GM12878 (cell line): ENCODE measurements around the gene ENSA. TPM values are rescaled to one million over a fixed set of nuclear protein-coding genes. Genes with fewer than 3 reads are reported as not detected.

Source experiments
- CHD4 ChIP-seq: fragments of 200-600 bp; sonication (generic); IDR thresholded peaks from 2 replicates; pipeline ENCODE4 v1.6.1; 2016; ENCODE audit warnings: mild to moderate bottlenecking
- DPF2 ChIP-seq: fragments of 450-650 bp; IDR thresholded peaks from 2 replicates; pipeline ENCODE4 v1.6.1; 2017; ENCODE audit warnings: mild to moderate bottlenecking
- HCFC1 ChIP-seq: fragments of 150-350 bp; IDR thresholded peaks from 2 replicates; pipeline ENCODE4 v1.6.1; 2014; ENCODE audit warnings: low read length
- HDGF ChIP-seq: fragments of 450-650 bp; IDR thresholded peaks from 2 replicates; pipeline ENCODE4 v1.6.1; 2016; ENCODE audit warnings: antibody characterized with exemption
- MEF2A ChIP-seq: IDR thresholded peaks from 2 replicates; pipeline ENCODE4 v1.6.1; 2011; ENCODE audit warnings: low read depth, mild to moderate bottlenecking, low read length, moderate library complexity; ENCODE audit not compliant: insufficient read depth
- MTA2 ChIP-seq: fragments of 450-650 bp; IDR thresholded peaks from 2 replicates; pipeline ENCODE4 v1.6.1; 2016; ENCODE audit warnings: low read depth, mild to moderate bottlenecking, moderate library complexity
- NBN ChIP-seq: fragments of 450-650 bp; IDR thresholded peaks from 2 replicates; pipeline ENCODE4 v1.6.1; 2016
- NFIC ChIP-seq: IDR thresholded peaks from 2 replicates; pipeline ENCODE4 v1.6.1; 2012; ENCODE audit warnings: low read depth, mild to moderate bottlenecking, inconsistent platforms, low read length, moderate library complexity
- NRF1 ChIP-seq: conservative IDR thresholded peaks from 2 replicates; pipeline ENCODE4 v1.6.1; 2011; ENCODE audit warnings: mild to moderate bottlenecking, low read depth, low read length, improper control_type of control experiment
- RBBP5 ChIP-seq: fragments of 200-600 bp; sonication (generic); conservative IDR thresholded peaks from 2 replicates; pipeline ENCODE4 v1.6.1; 2016
- RCOR1 ChIP-seq: conservative IDR thresholded peaks from 2 replicates; pipeline ENCODE4 v1.6.1; 2012; ENCODE audit warnings: low read depth, low read length, improper control_type of control experiment
- SMAD5 ChIP-seq: IDR thresholded peaks from 2 replicates; pipeline ENCODE4 v1.6.1; 2016; ENCODE audit warnings: antibody characterized with exemption, low read depth
- SMARCA5 ChIP-seq: fragments of 450-650 bp; IDR thresholded peaks from 2 replicates; pipeline ENCODE4 v1.6.1; 2017; ENCODE audit warnings: mild to moderate bottlenecking
- SRF ChIP-seq, 2 experiments: IDR thresholded peaks; 2 replicates each; pipeline ENCODE4 v1.6.1; 2011; ENCODE audit warnings: low read depth in 2 of 2, low read length in 2 of 2, mild to moderate bottlenecking in 1 of 2, moderate library complexity in 1 of 2
- STAT1 ChIP-seq: fragments of 450-650 bp; conservative IDR thresholded peaks from 2 replicates; pipeline ENCODE4 v1.6.1; 2014; ENCODE audit warnings: antibody characterized with exemption, mild to moderate bottlenecking
- SUPT20H ChIP-seq: IDR thresholded peaks from 2 replicates; pipeline ENCODE4 v1.6.1; 2011; ENCODE audit warnings: low read depth, mild to moderate bottlenecking, low read length, moderate library complexity, borderline replicate concordance; ENCODE audit not compliant: control insufficient read depth
- TARDBP ChIP-seq: IDR thresholded peaks from 2 replicates; pipeline ENCODE4 v1.6.1; 2016; ENCODE audit warnings: borderline replicate concordance
- USF1 ChIP-seq: IDR thresholded peaks from 2 replicates; pipeline ENCODE4 v1.6.1; 2011; ENCODE audit warnings: borderline replicate concordance, low read depth, mild to moderate bottlenecking, moderate library complexity, mixed read lengths, low read length; ENCODE audit not compliant: insufficient read depth; ENCODE audit errors: extremely low read length
- ZBTB4 ChIP-seq: fragments of 450-650 bp; formaldehyde crosslinking; IDR thresholded peaks from 2 replicates; pipeline ENCODE4 v1.4.0; 2022; ENCODE audit warnings: mild to moderate bottlenecking, moderate library complexity
- ZNF384 ChIP-seq: IDR thresholded peaks from 2 replicates; pipeline ENCODE4 v1.6.1; 2012; ENCODE audit warnings: low read depth, mild to moderate bottlenecking, low read length, improper control_type of control experiment, borderline replicate concordance
- polyA plus RNA-seq, 11 experiments: library from polyadenylated mRNA; depleted of rRNA in 4 of 11; unstranded in 6 of 11; stranded (reverse) in 5 of 11; fragments of >200 nt; fragmentation: Nextera tagmentation in 4 of 11; fragmentation: Illumina TruSeq in 1 of 11; extraction: Ambion mirVana in 4 of 11; extraction: Trizol in 1 of 11; gene quantifications; 1 replicate in 1 of 11; 2 replicates in 10 of 11; pipeline versions ENCODE4 v1.2.1 to v1.2.3, GENCODE V29; 2011 to 2016; ENCODE audit warnings: inconsistent platforms in 2 of 11, missing spikeins in 2 of 11, low read depth in 1 of 11
- total RNA-seq, 4 experiments: library from RNA; depleted of rRNA in 3 of 4; stranded (reverse); fragments of >200 nt in 3 of 4; fragmentation: Illumina TruSeq in 1 of 4; extraction: Trizol in 1 of 4; gene quantifications; 2 replicates each; pipeline versions ENCODE4 v1.2.1 to v1.2.3, GENCODE V29; 2013 to 2021
- TF ChIP-seq, protein P1 (sequence below): fragments of 150-350 bp; IDR thresholded peaks from 2 replicates; pipeline ENCODE4 v1.6.1; 2016; ENCODE audit warnings: low read depth, low read length
- TF ChIP-seq, protein P2 (sequence below): IDR thresholded peaks from 2 replicates; pipeline ENCODE4 v1.6.1; 2011; ENCODE audit warnings: low read depth, mild to moderate bottlenecking, low read length, moderate library complexity, borderline replicate concordance; ENCODE audit errors: extremely low read depth

Gene ENSA
- total and polyA plus RNA-seq, 10 of the 15 experiments (the other 5 are each of a cell fraction or from before 2014, with no cell fraction given), result 56.1 to 605 (median 143) TPM

GRCh38 chr1:150629115-150629928 lies at the start of gene ENSA (continued):
- TF ChIP-seq, protein P1, sequence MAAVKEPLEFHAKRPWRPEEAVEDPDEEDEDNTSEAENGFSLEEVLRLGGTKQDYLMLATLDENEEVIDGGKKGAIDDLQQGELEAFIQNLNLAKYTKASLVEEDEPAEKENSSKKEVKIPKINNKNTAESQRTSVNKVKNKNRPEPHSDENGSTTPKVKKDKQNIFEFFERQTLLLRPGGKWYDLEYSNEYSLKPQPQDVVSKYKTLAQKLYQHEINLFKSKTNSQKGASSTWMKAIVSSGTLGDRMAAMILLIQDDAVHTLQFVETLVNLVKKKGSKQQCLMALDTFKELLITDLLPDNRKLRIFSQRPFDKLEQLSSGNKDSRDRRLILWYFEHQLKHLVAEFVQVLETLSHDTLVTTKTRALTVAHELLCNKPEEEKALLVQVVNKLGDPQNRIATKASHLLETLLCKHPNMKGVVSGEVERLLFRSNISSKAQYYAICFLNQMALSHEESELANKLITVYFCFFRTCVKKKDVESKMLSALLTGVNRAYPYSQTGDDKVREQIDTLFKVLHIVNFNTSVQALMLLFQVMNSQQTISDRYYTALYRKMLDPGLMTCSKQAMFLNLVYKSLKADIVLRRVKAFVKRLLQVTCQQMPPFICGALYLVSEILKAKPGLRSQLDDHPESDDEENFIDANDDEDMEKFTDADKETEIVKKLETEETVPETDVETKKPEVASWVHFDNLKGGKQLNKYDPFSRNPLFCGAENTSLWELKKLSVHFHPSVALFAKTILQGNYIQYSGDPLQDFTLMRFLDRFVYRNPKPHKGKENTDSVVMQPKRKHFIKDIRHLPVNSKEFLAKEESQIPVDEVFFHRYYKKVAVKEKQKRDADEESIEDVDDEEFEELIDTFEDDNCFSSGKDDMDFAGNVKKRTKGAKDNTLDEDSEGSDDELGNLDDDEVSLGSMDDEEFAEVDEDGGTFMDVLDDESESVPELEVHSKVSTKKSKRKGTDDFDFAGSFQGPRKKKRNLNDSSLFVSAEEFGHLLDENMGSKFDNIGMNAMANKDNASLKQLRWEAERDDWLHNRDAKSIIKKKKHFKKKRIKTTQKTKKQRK, result peak; percentile 96
- TF ChIP-seq SUPT20H (no peak), NBN (peak; percentile 89), ZNF384 (no peak), NRF1 (no peak; the same call in 1 of the 2 replicates), SMAD5 (peak; percentile 93), RBBP5 (no peak), STAT1 (no peak), SRF (IDR thresholded peaks at IDR 0.05; ENCODE audit: low read depth in 2 of 2, low read length in 2 of 2) (0 out of 4 replicates have a peak, but pooled peaks of 1 of the 2 experiments have one; percentile 22), MTA2 (no peak), NFIC (0 out of 2 replicates have a peak, but pooled peaks have one; percentile 4), HCFC1 (no peak; the same call in 1 of the 2 replicates), CHD4 (no peak), SMARCA5 (peak; percentile 78; the same call in 1 of the 2 replicates), TARDBP (no peak), DPF2 (peak; percentile 99), RCOR1 (no peak), USF1 (no peak), MEF2A (no peak), ZBTB4 (CRISPR knock-in tag) (0 out of 2 replicates have a peak, but pooled peaks have one; percentile 42), HDGF (peak; percentile 88; the same call in 1 of the 2 replicates)
- TF ChIP-seq, protein P2, sequence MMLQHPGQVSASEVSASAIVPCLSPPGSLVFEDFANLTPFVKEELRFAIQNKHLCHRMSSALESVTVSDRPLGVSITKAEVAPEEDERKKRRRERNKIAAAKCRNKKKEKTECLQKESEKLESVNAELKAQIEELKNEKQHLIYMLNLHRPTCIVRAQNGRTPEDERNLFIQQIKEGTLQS, result no peak
